ENCODE results near the gene TSC22D2.

TSC22D2 gene

GRCh38 chr3:150408221-150409124 lies at the start of gene TSC22D2:
Gene TSC22D2, plus strand, starts transcription at chr3:150408298. Its CDS starts 1,053 bp downstream, at chr3:150409351.
- peak; percentile 71 to 97 (median 97) for DNase-seq

DNA sequence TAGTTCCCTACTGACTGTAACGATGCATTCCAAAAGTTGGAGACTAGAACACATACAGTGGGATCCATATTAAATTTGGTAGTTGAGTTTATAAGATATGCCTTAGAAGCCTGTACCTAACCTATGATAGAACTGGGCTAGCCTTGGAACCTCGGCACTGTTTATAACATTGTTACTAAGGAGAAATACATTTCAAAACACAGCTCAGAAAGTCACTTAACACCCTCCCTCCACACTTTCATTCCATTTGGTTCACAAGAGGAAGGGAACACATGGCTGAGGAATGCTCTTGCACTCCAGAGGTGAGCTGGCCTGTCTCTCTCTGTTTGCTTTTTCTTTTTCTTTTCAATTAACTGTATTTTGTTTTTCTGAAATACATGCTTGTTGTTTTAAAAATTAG lies 48.7 kb upstream of the TSC22D2 start:
- DNase-seq = no peak

DNA sequence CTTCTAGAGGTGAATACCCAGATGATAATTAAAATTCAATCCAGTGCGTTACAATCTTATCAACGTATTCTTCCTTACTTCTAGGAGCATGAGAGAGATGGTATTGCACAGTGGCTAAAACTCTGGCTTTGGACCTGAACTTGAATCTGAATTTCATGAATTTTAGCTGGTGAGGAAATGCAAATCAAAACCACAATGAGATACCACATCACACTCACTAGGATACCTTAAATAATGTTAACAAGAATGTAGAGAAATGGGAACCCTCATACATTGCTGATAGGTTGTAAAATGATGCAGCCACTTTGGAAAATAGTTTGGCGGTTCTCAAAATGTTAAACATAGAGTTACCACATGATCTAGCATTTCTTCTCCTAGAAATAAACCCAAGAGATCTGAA lies 47.1 kb upstream of the TSC22D2 start:
- no peak for DNase-seq

- peak in 1 of 3 experiments; percentile 36 for DNase-seq
These were observed 45.4 kb upstream of the TSC22D2 start for GRCh38 chr3:150362515-150363302.

DNA sequence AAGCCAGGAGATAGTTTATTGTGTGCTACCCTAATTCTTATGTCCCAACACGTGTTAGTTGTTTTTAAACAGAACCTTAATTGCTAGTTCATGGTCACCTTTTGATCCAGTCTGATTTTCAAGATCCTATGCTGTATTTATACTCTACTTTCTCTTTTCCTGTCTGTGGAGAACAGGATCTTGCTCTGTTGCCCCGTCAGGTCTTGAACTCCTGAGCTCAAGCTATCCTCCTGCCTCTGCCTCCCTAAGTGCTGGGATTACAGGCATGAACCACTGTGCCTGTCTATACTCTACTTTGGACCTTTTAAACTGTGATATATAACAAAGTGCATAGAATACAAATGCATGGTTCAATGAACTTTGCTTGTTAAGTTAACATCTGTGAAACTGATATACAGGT lies 44.7 kb upstream of the TSC22D2 start:
- DNase-seq = no peak

DNA sequence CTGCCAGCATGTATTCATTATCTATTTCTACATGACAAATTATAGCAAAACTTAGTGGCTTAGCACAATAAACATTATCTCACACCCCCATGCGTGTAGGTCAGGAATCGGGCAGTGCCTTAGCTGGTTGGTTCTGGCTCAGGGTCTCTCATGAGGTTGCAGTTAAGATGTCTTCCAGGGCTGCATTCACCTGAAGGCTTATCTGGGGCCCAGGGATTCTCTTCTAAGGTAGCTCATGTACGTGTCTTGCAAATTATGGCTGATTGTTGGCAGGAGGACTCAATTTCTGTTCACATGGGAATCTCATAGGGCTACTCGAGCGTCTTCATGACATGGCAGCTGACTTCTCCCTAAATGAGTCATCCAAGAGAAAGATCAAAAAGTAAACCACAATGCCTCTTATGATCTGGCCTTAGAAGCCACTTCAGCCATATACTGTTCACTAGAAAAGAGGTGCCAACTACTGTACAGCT lies 42.9 kb upstream of the TSC22D2 start:
- no peak for DNase-seq

GRCh38 chr3:150367757-150368156 lies 40.3 kb upstream of the TSC22D2 start:
- no peak for DNase-seq

DNA sequence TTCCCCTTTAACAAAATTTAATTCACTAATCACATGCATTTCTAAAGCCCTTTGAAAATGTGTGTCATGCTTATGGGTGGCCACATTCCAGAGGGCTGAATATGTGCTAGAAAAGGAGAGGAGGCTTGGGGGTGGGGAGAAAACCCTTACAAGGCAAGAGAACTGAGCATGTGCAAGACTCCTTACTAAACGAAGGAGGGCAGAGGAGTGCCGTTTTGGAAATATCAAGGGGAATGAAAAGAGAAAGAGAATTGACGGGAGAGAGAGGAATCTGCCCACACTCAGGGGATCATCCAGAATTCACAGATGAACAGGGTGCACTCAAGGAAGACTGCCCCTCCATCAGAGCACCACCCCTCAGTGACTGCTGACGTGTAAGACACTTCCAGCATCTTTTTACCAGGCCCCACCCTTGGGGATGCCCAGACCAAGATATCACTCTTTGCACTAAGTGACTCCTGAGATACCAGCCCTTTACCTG lies 37.9 kb upstream of the TSC22D2 start:
- DNase-seq = no peak

DNA sequence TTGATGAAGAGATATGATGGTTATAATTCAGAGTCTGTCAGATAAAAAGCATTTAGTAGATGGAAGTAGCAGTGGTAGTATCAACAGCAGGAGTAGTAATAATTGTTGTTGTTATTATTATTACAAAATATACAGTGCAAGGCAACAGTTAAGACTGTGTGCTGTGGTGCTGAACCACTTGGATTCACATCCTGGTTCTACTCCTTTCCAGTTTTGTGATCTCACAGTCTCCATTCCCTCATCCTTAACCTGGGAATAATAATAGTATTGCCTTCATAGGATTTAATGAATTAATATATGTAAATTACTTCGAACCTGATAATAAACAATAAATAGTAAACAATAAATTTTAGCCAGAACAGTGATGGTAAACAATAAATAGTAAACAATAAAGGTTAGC lies 37.1 kb upstream of the TSC22D2 start:
- no peak for DNase-seq

GRCh38 chr3:150371741-150372254 lies 36.3 kb upstream of the TSC22D2 start:
- DNase-seq = no peak

DNA sequence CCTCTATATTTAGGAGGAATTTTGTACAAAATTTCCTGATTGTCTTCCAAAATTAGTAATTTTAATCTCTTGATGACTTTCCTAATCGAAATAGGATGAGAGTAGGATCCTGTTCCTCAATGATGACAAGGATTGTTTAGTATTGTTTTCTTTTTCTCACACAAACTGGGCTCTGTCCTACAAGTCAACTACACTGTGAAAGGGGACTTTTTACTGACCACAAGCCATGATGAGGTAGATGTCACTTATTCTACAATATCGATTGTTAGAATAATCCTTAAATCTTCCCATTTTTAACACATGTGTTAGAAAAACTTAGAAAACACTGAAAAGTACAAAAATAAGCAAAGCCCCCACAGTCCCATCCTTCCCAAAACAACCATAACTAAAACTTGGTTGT lies 35.8 kb upstream of the TSC22D2 start:
- no peak for DNase-seq

DNA sequence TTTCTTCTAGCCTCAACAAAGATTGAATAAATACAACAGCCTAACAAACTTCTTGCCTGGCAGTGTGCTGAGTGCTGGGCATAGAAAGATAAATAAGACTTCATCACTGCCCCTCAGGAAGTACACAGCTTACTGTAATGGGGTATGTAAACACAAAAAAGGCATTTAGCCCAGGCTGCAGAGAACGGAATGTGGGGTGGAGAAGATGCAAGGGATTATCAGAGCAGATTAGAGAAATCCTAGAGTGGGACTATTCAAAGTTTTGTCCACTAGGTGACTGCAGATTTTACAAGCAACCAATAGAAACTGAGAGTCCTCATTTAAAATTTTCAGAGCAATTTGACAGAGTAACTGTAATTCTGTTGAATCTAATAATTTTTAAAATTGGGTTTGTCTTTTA lies 35.4 kb upstream of the TSC22D2 start:
- DNase-seq = no peak

DNA sequence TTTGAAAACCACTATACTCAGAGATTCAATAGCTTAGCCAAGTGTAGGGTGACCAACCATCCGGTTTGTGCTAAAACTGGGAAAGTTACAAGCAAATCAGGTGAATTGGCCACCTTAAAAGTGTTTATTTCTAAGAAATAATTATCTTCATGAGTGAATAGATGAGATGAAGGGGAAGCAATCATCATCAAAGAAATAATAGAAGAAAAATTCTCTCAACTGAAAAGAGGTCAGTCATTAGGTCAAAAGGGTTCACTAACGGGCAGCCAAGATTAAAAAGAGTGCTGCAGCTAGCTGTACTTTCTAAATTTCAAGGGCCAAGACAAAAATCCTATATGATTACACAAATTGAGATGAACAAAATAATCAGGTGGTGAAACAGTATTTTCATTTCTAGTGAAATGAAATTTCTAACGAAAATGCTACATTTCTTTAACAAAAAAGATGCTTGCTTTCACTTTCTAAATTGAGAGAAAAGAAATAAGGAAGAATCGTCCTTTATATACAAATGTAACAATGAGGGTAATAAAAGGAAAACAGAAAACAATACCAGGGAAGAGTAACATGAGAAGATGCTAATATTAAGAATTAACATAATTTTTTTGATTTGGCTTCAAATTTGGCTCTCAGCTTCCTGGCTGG lies 34.7 kb upstream of the TSC22D2 start:
- no peak for DNase-seq

DNA sequence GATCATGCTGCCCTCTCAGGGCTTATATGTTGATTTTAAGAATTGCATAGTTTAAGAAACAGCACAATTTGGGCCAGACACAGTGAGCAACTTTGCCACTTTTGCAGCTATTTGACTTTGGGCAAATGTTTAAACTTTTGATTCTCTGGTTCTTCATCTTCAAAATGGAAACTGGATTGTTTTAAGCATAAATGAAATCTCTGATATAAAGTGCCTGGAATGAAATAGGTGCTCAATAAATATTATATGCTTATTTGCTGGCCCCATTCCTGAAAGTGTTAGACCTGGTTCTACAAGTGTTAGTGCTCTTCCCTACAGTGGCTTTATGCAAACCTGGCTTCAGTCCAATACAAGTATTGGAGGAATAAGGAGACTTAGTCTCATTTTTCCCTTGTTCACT lies 33.1 kb upstream of the TSC22D2 start:
- DNase-seq = no peak

- peak in 2 of 3 experiments; percentile 21 to 56 for DNase-seq
These were observed 31.9 kb upstream of the TSC22D2 start for GRCh38 chr3:150376001-150376848.

DNA sequence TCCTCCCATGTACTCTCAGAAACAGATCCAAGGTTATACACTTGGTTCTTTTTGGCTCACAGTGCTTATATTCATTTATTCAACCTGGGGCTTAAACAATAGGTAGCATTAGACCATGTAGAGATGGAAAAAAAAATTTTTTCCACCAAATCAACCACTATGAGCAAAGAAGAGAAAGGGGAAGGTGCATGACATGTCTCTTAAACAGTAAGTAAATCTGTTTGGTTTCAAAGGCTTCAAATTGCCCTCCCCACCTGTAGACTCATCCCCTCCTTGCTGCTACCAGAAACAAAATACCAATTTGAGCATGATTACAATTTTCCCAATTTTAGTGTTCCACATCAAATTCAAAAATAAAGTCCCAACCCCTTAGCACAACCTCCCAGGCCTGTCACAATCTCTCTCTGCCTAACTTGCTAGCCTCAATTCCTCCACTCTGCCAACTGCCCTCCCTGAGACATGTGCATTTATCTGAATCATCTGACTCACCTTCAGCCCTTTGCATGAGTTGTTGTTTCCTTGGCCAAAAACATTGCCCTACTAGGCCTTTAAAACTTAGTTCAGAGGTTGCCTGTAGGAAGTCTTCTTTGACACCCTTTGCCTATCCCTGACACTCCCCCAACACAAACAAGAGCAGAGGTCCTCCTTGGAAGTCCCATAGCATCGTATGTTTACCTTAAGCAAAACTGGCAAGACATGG lies 30.3 kb upstream of the TSC22D2 start:
- DNase-seq = no peak

GRCh38 chr3:150378301-150378748 lies 29.8 kb upstream of the TSC22D2 start:
- DNase-seq = no peak

GRCh38 chr3:150379469-150379868 lies 28.6 kb upstream of the TSC22D2 start:
- DNase-seq = no peak

GRCh38 chr3:150384296-150385212 lies 23.5 kb upstream of the TSC22D2 start:
- peak in 1 of 3 experiments; percentile 21 for DNase-seq
